GM12865 (cell line): Measurements from ENCODE around the gene NPTX2.

ENCODE experiments used
- DNase-seq: peaks from one replicate; pipeline ENCODE4 v3.0.0; 2010; ENCODE audit warnings: low read depth
- H3K4me3 ChIP-seq: 2 replicates; pipeline ENCODE4 v1.5.1; 2011; ENCODE audit warnings: mild to moderate bottlenecking, low read depth, low read length, control low read depth
- TF ChIP-seq, protein P1 (sequence below): IDR thresholded peaks from 2 replicates; pipeline ENCODE4 v1.5.1; 2011; ENCODE audit warnings: low read length, control low read depth, low read depth, inconsistent platforms; ENCODE audit not compliant: insufficient read depth; ENCODE audit errors: missing control alignments

NPTX2 gene

DNA sequence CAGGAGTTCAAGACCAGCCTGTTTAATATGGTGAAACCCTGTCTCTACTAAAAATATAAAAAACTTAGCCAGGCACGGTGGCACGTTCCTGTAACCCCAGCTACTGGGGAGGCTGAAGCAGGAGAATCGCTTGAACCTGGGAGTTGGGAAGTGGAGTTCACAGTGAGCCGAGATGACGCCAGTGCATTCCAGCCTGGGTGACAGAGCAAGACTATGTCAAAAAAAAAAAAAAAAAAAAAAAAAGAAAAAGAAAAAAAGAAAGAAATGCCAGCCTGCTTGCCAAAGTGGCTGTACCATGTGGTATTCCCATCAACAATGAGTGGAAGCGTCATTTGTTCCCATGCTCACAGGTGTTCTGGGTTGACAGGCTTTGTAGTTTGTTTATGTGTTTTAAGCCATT lies 43.3 kb upstream of the NPTX2 start:
- TF ChIP-seq, protein P1, sequence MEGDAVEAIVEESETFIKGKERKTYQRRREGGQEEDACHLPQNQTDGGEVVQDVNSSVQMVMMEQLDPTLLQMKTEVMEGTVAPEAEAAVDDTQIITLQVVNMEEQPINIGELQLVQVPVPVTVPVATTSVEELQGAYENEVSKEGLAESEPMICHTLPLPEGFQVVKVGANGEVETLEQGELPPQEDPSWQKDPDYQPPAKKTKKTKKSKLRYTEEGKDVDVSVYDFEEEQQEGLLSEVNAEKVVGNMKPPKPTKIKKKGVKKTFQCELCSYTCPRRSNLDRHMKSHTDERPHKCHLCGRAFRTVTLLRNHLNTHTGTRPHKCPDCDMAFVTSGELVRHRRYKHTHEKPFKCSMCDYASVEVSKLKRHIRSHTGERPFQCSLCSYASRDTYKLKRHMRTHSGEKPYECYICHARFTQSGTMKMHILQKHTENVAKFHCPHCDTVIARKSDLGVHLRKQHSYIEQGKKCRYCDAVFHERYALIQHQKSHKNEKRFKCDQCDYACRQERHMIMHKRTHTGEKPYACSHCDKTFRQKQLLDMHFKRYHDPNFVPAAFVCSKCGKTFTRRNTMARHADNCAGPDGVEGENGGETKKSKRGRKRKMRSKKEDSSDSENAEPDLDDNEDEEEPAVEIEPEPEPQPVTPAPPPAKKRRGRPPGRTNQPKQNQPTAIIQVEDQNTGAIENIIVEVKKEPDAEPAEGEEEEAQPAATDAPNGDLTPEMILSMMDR: no peak
- DNase-seq: no peak
- no peak overlapping the region for H3K4me3 ChIP-seq

- DNase-seq: no peak
- TF ChIP-seq, protein P1: no peak
Observed at GRCh38 chr7:98575878-98576277, 41.2 kb upstream of the NPTX2 start.

DNA sequence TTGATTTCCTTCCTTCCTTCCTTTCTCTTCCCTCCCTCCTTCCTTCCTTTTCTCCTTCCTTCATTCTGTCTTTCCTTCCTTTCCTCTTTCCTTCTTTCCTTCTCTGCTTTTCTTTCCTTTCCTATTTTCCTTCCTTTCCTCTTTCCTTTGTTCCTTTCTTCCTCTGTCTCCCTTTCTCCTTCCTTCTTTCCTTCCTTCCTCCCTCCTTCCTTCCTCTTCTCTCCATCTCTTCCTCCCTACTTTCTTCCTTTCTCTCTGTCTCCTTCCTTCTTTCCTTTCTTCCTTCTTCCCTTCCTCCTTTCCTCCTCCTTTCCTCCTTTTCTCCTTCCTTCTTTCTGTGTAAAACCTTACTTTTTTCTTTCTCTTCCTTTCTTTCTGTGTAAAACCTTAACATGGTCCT lies 32.3 kb upstream of the NPTX2 start:
- no peak overlapping the region for H3K4me3 ChIP-seq
- TF ChIP-seq, protein P1: no peak
- no peak for DNase-seq

More at GRCh38 chr7:98575878-98576277, 41.2 kb upstream of the NPTX2 start:
- H3K4me3 ChIP-seq: no peak overlapping the region

GRCh38 chr7:98591926-98592325 lies 25.2 kb upstream of the NPTX2 start:
- no peak overlapping the region for H3K4me3 ChIP-seq
- TF ChIP-seq, protein P1: no peak
- DNase-seq: no peak

- no peak overlapping the region for H3K4me3 ChIP-seq
Observed at GRCh38 chr7:98594348-98594747, 22.7 kb upstream of the NPTX2 start.

GRCh38 chr7:98594787-98595186 lies 22.3 kb upstream of the NPTX2 start:
- H3K4me3 ChIP-seq: no peak overlapping the region
- TF ChIP-seq, protein P1: no peak
- DNase-seq: no peak

More at GRCh38 chr7:98594348-98594747, 22.7 kb upstream of the NPTX2 start:
- no peak for DNase-seq
- TF ChIP-seq, protein P1: no peak

DNA sequence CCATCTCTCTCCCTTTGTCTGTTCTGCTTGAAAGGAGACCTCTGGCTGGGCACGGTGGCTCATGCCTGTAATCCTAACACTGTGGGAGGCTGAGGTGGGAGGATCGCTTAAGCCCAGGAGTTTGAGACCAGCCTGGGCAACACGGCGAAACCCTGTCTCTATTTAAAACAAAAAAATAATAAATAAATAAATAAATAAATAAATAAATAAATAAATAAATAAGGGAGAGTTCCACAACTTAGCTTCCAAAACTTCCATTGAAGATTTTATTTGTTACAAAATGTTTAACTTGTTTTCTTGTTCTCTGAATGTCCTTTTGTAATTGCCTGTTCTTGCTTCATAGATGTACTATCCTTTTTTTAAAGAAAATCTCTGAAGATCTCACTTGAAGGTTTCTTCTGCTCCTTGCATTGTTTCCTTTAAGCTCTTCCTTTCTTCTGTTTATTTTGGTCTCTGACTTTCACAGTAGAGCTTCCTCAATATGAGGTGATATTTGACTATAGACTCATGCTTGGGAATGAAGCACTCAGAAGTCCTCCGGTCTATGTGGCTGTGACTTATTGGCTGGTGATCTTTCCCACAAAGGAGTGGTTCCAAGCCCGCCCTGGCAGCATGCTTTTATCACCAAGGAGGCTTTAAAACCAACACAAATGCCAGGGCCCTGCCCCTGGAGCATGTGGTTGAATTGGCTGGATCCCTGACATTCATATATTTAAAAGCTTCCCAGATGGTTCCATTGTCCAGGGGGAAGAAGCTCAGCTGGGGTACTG lies 18.1 kb upstream of the NPTX2 start:
- TF ChIP-seq, protein P1: no peak
- DNase-seq: no peak
- H3K4me3 ChIP-seq: no peak overlapping the region
